Inflammatory macrophage treated with lipopolysaccharide for 1 hour (primary cell): ENCODE data around the gene HIVEP3.

Experiments
- DNase-seq, 2 donors: peaks; one replicate each; pipeline ENCODE4 v3.0.0-alpha.2; 2020 to 2022

The HIVEP3 gene

DNA sequence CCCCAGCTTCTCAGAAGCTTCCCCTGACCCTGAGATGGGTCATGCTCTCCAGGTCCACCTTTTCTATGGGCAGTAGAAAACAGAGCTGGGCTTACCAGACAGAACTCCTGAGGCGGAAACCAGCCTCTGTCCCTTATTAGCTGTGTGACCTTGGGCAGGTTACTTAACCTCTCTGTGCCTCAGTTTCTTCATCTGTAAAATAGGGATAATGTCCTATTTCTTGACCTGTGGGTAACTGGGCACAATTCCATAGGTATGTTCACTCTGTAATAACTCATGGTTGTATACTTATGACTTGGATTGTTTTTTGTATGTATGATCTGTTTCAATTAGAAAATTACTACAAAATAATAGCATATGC is 377.1 kb downstream of the HIVEP3 start:
- no peak for DNase-seq

DNA sequence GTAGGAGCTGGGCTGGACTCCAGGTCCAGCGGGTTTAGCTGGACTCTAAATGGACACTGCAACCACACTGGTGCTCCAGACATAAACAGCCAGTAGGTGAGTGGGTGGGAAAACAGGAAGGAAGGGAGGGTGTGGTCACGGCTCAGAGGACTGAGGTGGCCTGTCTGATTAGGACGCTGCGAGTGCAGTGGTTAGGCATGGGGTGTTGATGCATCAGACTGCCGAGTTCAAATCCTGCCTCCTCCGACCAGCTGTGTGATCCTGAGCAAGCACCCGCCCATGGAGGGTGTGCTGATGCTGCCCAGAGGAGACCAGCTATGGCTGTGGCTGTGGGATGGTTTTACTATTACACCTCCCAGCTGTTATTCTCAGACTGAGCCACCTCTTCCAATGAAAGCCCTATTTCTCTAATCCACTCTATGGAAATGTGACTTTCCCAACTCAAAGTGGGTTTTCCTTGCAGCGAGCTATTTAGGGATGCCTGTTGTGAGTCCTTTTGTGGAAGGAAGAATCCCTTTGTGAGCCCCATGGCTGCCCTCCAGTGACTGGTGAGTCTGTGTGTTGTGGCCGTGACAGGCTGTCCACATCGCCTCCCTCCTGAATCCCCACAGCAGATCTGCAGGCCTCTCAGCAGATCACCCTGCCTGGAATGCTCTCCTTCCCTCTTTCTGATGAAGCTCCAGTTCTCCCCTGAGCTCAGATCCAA is 377.7 kb downstream of the HIVEP3 start:
- DNase-seq = peak; percentile 60 to 88

DNA sequence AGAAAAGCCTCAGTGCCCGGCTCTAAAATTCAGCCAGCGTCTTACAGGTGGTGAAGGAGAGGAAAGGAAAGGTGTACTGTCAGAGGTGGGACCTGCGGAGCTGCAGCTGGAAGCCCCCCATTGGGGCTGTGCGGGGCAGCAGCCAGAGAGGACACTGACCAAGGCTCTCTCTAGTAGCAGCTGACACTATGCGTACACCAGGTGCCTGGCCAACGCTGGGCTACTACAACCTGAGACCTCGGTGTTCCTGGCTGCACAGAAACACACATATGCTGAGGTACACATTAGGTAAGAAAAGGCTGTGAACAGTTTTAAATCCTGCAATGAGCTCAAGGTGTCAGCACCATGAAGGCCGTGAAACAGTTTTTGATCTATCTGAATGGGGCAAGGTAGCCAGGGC is 378.7 kb downstream of the HIVEP3 start:
- DNase-seq = no peak

DNA sequence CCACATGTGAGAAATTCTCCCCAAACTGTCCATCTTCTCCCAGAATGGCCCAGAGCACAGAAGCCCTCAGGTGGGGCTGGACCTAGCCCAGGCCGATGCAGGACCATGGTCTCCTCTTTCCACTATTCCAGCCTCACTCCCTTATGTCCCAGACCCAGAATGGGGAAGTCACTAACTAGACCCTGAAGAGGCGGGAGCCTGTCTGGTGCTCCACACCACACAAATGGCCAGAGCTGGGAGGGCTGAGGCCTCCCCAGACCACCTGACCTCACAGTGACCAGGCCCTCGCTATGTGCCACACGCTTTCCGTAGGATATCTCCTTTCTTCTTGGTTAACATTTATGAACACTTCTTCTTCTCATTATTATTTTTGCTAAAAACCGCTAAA is 379.3 kb downstream of the HIVEP3 start:
- no peak for DNase-seq

DNA sequence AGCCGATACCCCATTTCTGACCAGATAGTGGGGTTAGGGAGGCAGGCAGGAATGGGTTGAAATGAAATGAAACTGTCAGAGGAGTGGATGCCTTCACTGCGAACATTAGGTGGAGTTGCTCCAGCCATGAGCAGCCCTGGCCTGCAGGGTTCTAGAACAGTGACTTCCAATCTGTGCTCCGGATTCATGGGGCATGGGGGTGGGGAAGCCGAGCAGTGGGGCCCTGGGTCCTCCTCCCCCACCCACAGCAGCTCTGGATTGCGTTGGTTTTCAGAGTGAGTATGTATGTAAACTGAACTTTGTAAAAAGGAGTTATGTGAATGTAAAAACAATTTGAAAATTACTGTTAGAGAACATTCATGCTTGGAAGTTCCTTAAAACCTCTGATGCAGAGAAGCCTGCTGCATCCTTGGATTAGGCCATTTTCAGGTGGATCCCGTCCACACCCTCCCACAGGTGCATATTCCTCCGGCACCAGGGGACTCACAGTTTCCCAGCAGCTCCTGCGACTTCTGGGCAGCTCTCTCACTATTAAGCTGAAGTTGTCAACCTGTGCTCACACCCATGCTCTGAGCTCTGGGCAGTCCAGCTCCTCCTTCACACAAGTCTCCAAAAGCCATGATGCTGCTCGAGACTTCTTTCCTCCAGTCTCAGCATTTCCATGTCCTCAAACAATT is 379.8 kb downstream of the HIVEP3 start:
- no peak for DNase-seq

DNA sequence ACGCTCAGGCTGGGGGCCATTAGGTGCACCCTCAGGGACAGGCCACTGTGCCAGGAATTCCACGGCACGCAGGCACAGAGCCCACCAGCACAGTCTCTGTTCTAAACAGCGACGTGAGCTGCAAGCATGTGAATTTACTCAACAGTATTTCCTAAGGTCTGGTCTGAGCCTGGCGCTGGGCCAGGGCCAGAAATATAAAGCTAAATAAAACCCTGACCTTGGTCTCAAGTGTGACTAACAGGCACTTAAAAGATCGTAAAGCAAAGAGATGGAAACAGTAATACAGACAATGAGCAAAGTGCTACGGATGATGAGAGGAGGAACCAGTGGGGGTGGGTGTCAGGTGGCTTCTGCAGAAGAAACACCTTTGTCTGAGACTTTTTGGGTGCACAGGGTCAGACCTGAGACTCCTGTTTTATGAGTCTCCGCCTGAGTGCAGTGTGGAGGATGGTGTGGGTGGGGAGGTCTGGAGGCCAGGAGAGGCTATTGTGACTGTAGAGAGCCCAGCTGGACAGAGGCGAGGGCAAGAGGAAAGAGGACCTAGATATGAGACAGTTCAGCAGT is 380.9 kb downstream of the HIVEP3 start:
- no peak for DNase-seq

DNA sequence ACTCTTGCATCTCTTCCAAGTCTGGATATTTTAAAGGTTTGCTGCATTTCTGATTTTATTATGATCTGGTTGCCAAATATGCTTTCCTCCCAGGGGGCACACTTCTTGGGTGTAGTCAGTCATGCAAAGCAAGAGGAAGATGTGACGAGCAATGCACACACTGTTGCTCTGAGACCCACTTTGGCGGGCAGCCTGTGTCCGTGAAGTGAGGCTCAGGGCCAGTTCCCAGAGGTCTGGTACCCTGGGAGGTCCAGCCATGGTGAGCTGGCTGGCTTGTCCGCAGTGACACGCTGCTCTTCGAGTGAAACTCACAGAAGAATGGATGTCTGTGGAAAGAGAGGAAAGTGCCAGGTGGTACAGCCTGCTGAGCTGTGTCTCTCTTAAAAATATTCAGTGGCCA is 381.5 kb downstream of the HIVEP3 start:
- DNase-seq = no peak

DNA sequence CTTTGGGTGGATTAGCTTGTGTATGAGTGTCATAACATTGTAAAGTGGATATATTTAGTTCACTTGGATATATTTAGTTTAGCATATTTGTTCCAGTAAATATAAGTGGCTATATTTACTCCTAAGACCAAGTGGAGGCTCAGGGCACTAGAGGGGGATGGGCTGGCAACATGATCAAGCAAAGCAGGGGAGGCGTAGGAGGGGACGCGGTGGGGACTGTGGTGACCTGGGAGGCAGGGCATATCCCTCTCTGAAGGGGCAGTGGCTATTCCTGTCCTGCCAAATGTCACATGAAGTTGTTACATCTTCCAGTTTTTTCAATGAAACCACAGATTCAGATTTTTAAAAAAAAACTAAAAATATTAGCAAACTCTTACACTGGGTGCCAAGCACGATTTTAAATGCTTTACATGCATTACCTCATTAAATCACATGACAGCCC is 382.3 kb downstream of the HIVEP3 start:
- DNase-seq = peak in 1 of 2 donors; percentile 34

DNA sequence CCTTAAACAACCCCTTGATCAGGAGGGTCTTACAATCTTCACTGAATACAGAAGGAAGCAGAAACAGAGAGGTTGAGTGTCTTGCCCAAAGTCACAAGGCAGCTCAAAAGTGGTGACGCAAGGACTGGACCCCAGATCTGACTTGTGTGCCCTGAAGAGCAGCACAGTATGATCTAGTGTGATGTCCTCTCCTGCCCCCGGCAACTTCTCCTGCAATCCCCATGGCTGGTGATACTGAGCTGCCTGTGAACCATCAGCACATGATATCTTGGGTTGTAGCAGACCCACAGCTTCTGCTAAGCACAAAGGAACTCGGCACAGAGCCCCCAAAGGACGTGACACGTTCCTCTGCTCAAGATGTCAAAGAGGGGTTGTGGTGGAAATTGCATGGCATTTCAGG is 383.0 kb downstream of the HIVEP3 start:
- DNase-seq = peak in 1 of 2 donors; percentile 72

DNA sequence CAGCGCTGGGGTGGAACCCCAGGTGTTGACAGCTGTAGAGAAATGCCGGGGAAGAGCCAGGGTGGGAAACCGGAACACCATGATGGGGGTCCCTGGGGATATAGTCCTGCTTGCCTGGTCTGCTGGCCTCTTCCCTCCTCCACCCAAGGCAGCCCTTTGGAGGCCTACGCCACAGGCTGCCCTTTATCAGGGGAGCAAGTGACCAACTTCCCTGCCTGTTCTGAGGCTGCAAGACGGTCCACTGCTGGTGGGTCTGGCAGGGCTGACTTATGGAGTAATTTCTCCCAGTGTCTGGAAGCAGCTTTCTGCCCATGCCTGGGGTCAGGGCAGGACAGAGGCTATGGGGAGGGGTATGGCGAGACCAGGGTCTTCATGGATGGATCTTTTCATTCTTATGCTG is 383.4 kb downstream of the HIVEP3 start:
- DNase-seq = peak in 1 of 2 donors; percentile 21

DNA sequence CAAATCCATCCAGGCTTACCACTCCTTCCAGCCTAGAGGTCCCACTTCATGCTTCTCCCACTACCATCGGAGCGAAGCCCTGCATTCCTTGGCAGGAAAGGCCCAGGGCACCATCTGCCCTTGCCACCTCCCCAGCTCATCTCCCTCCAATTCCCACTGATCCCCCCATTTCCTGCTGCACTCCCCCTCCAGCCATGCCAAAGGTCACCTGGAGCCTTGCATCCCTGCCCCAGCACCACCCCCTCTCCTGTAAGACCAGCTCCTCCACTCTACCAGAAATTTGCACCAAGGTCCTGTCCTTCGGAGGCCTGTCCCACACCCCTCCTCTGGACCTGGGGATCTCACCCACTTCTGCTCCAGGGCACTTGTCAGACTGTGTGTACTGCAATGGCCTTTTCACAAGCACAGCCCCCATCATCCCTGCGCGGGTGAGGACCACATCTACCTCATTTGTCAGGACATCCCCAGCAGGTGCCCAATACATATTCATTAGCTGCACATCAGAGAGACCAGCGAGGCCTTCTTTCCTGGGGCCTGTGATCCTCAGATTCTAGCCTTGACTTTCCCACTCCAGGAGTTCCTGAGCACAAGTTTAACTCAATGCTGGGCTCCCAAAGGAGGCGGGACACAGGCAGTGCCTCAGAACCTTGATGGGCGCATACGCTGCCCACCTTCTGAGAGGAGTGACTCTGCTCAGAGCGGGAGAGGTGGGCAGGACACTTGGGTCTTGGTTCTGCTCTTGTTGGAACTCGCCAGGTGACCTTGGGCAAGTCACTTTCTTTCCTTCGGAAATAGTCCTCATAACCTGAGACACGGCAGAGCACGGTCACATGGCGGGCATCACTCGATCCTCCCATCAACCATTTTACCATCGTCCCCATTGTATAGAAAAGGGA is 384.3 kb downstream of the HIVEP3 start:
- no peak for DNase-seq

DNA sequence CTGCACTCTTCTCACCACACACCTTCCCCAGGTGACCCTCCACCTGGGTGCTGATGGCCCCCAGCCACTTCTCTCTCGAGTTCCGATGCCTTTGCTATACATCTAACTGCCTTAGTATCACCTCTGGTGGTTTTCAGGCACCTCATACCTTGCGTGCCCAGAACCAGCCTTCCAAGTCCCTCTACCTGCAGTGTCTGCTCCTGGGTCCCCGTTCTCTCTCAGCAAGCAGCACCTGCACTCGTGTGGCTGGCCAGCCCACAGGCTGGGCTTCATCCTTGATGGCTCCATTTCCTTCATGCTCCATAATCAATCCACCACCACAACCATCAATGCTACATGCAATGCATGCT is 385.0 kb downstream of the HIVEP3 start:
- no peak for DNase-seq

DNA sequence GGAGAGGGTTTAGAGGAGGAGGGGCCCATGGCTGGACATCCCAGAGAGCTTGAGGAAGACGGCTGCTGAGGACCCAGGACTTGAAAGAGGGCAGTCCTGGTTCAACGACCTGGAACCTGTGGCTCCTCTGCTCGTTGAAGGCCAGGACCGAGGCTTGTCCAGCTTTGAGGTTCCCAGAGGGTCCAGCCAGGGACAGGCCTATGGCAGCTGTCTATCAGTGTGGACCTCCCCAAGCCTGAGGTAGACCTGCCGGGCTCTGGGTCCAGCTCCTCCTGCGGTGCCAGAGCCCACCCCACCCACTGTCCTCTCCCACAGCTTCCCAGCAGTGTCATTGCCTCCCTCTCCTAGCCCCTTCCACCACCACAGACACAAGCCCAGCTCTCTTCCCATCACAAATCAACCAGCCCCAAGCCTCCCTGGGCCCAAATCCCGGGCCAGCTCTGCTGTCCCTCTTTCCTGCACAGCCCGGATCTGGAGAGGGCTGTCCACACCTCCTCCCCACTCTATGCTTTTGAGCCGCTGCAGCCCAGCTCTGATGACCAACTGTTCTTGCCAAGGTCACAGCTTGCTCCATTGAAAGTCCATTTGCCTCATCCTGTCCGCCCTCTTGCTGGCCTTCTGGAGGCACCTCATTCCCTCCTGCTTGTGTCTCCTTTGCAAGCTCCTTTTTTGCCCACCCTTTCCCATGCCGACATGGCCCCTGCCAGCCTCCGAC is 385.5 kb downstream of the HIVEP3 start:
- no peak for DNase-seq

DNA sequence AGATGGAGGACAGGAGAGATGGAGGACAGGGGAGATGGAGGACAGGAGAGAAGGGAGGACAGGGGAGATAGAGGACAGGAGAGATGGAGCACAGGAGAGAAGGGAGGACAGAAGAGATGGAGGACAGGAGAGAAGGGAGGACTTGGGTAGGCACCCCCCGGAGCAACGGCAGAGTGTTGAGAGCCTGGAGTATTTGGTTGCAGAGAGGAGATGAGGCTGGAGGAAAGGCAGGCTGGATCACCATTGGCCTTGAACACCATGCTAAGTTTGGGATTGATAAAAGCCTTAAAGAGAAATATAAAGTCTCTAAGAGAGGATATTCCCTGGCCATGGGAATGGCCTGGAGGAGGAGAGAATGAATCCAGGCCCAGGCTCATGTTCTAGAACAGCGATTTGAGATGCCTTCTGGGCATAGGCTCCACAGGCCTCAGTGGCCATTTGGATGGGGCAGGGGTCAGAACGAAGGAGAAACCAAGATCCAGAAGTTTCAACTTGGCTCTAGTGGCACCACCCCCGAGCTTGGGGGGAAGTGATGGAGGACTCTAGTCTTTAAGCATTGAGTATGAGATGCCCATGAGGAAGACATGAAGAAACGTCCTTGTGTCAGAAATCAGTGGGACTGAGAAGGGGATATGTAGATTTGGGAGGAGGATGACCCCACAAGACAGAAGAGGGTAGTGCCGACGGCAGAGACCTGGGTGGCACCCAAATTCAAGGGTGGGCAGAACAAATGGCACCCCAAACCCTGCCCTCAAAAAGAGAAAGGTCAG is 386.3 kb downstream of the HIVEP3 start:
- no peak for DNase-seq

DNA sequence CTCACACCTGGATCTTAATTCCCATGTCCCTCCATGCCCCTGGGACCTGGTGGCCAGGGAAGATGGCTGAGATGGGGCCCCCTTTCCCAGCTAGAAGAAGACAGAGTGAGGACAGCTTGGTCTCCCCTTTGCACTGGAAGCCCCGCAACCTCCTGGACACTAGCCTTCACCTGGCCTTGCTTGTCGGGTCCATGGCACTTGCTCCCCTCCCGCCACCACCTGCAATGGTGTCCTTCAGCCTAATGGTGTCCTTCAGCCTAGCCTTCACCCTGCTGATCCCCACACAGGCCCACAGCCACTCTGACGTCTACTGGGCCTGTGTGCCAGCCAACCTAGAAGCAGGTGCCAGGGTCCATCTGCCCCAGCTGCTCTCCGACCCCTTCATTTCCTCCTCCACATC is 388.3 kb downstream of the HIVEP3 start:
- no peak for DNase-seq

DNA sequence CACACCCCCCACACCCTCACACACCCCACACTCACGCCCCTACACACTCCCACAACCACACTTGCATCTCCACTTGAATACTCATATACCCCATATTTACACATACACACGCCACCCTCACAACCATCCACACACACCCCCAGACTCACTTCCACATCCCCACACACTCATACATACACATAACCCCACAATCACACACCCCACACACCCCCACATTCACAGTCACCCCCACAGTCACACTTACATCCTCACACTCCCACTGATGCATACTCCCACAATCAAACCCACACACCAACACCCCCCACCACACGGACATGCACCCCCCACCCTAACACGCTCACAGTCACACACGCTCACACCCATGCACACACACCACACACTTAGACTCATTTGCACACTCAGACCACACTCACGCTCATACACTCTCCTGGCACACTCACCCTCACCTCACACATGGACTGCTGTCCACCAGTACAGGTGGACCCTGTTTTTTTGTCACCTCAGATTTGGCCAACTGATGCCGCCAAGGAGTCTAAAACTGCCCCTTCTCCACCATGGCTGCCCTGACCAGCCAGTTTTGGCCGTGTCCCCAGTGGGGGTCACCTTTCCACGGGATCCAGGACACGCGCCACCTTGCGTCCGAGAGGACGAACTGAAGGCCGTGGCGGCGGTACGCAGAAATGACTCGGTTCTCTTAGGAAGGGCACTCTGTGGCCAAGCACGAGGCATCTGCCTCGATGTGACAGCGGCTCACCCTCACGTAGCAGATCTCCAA is 388.9 kb downstream of the HIVEP3 start:
- no peak for DNase-seq

DNA sequence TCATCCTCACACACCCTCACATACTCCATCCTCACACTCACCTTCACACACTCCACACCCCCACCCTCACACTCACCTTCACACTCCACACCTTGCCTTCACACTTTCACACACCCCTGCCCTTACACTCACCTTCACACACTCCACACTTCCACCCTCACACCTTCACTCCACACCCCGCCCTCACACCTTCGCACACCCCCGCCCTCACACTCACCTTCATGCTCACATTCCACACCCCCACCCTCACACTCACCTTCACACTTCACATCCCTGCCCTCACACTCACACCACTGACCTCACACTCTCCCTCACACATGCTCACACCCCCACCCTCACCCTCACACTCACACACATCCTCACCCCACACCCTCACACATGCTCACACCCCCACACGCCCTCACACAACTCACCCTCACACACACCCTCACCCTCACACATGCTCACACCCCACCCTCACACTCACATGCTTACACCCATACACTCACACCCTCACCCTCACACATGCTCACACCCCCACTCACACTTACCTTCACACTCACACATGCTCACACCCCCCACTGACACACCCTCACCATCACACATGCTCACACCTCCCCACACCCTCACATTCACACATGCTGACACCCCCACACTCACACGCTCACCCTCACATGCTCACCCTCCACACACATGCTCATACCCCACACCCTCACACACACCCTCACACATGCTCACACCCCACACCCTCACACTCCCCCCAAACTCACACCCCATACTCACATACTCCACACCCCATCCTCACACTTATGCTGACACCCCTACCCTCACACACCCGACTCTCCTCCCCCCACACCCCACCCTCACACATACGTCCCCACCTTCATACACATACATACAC is 389.8 kb downstream of the HIVEP3 start:
- no peak for DNase-seq

DNA sequence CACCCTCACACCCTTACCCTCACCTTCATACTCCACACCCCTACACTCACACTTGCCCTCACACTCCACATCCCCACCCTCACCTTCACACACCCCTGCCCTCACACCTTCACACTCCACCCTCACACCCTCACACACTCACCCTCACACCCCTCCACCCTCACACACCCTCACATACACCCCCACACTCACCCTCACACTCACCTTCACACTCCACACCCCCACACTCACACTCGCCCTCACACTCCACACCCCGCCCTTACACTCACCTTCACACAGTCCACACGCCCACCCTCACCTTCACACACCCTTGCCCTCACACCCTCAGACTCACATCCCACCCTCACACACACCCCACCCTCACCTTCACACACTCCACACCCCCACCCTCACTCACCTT is 390.6 kb downstream of the HIVEP3 start:
- DNase-seq = no peak

DNA sequence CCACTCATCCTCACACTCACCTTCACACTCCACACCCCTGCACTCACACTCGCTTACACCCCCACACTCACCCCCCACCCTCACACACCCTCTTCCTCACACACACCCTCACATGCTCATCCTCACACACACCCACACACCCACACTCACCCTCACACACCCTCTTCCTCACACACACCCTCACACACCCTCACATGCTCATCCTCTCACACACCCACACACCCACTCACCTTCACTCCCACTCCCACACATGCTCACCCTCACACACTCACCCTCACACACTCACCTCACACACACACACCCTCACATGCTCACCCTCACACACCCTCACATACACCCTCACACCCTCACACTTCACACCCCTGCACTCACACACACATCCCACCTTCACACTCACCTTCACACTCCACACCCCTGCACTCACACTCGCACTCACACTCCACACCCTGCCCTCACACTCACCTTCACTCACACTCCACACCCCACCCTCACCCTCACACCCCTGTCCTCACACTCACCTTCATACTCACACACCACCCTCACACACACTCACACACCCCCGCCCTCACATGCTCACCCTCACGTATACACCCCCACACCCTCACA is 391.7 kb downstream of the HIVEP3 start:
- DNase-seq = no peak
